Hippocampal formation (tissue), 2 donors: Measurements from ENCODE around the gene CTSD.
A peak's percentile ranks its signal among the peaks of the same experiment; 100 is the strongest.
"Not testable (repeated sequence)": the region's sequence is repeated elsewhere in the genome, so short reads cannot be mapped to it uniquely, and the experiment has no call there.

Experiments used
- DNase-seq, 2 donors: peaks; one replicate each; lab custom pipeline; 2025; lab: John Stamatoyannopoulos, UW

Gene CTSD

GRCh38 chr11:1763796-1764661 lies at the start of gene CTSD:
Gene CTSD, minus strand, starts transcription at chr11:1763927. Its CDS starts 68 bp downstream, at chr11:1763859.
- peak; percentile 77 to 83 for DNase-seq

GRCh38 chr11:1813356-1813755 lies 49.6 kb upstream of the CTSD start:
- not testable (repeated sequence) for DNase-seq

GRCh38 chr11:1812801-1813200 lies 49.1 kb upstream of the CTSD start:
- no peak for DNase-seq

- DNase-seq = no peak
These were observed 48.5 kb upstream of the CTSD start for GRCh38 chr11:1812274-1812673.

GRCh38 chr11:1810761-1811160 lies 47.0 kb upstream of the CTSD start:
- no peak for DNase-seq

GRCh38 chr11:1807264-1807995 lies 43.7 kb upstream of the CTSD start:
- DNase-seq = no peak

- DNase-seq = no peak
These were observed 41.8 kb upstream of the CTSD start for GRCh38 chr11:1805525-1805924.

GRCh38 chr11:1803835-1804519 lies 40.2 kb upstream of the CTSD start:
- not testable (repeated sequence) for DNase-seq

- no peak for DNase-seq
These were observed 39.5 kb upstream of the CTSD start for GRCh38 chr11:1803246-1803645.

- DNase-seq = no peak
These were observed 33.8 kb upstream of the CTSD start for GRCh38 chr11:1797391-1798125.

- DNase-seq = no peak
These were observed 32.8 kb upstream of the CTSD start for GRCh38 chr11:1796413-1797011.

GRCh38 chr11:1793081-1793480 lies 29.4 kb upstream of the CTSD start:
- DNase-seq = no peak

GRCh38 chr11:1792461-1792860 lies 28.7 kb upstream of the CTSD start:
- DNase-seq = no peak

GRCh38 chr11:1791912-1792311 lies 28.2 kb upstream of the CTSD start:
- DNase-seq = no peak

- DNase-seq = no peak
These were observed 22.7 kb upstream of the CTSD start for GRCh38 chr11:1786466-1786865.

GRCh38 chr11:1785749-1786413 lies 22.2 kb upstream of the CTSD start:
- DNase-seq = no peak

GRCh38 chr11:1784761-1785650 lies 21.3 kb upstream of the CTSD start:
- no peak for DNase-seq

- DNase-seq = no peak
These were observed 20.2 kb upstream of the CTSD start for GRCh38 chr11:1783725-1784529.
